GM19452 (cell line): ENCODE results near the gene TPCN2.

ENCODE experiments used
- ATAC-seq: cut with Tn5 transposase; IDR thresholded peaks from one replicate; pipeline ENCODE4 v1.9.1; 2021; ENCODE audit not compliant: unreplicated experiment

Gene TPCN2

GRCh38 chr11:69091638-69092165, 43.0 kb downstream of the TPCN2 start:
- ATAC-seq: no peak

DNA sequence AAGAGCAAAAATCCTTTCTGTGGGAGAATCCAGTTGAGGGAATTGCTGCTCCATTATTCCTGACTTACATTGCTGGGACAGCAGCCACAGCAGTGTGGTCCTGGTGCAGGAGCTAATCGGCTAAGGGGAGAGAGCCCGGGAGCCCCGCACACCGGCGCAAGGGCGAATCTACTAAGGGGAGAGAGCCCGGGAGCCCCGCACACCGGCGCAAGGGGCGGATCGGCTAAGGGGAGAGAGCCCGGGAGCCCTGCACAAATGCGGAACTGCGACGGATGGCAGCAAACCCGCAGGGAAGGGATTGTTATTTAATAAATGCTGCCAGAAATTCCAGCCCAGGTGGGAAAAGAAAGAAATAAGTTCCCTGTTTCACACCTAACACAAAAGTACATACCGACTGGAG, 43.5 kb downstream of the TPCN2 start:
- no peak for ATAC-seq

- no peak for ATAC-seq
Observed at GRCh38 chr11:69093106-69093505, 44.4 kb downstream of the TPCN2 start.

DNA sequence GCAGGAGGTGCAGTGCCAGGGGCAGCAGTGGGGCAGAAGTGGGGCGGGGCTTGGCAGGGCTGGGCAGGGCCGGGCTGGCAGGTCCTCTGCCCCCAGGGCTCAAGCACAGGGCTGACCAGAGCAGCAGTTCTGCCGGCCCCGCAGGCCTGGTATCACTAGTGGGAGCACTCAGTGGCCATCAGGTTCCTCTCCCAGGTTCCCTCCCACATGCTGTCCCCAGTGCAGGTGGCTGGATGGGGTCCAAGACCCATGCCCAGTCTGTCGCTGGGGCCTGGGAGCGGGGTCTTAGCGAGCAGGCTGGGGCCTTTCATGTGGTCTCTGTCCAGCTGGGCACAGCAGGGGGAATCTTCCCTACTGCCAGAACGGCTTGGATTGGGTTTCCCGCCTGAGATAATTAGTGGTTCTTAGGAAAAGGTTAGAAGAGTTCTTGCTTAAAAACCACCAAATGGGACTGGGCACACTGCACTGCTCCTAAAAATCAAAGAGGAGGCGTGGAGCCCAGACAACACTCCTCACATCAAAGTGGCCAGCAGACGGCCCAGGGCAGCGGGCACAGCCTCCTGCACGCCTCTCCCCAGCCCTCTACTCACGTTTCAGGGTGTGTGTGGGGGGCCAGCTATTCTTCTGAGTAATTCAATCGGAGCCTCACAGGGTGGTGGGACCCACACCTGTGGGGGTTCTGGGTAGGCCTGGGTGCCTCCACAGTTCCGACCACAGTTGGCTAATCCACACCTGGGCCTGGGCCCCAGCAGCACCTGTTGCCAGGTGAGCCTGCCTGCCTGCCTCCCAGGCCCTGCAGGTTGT, 45.6 kb downstream of the TPCN2 start:
- no peak for ATAC-seq

DNA sequence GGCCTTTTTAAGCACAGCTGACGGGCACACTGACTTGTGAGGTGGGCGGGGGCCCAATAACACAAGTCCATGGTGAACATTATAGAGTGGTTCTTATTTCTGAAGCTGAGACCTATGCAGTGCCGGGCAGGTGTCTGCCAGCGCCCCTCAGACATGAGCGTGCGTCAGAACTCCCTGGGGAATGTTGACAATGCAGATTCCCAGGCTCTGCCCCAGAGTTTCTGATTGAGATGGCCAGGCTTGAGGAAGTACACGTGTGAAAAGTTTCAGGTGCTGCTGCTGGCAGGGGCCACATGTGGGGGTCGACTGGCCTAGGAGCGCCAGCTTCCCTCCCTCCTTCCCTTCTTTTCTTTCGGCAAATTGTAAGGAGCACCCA, 46.2 kb downstream of the TPCN2 start:
- no peak for ATAC-seq

GRCh38 chr11:69095300-69095699, 46.6 kb downstream of the TPCN2 start:
- no peak for ATAC-seq

DNA sequence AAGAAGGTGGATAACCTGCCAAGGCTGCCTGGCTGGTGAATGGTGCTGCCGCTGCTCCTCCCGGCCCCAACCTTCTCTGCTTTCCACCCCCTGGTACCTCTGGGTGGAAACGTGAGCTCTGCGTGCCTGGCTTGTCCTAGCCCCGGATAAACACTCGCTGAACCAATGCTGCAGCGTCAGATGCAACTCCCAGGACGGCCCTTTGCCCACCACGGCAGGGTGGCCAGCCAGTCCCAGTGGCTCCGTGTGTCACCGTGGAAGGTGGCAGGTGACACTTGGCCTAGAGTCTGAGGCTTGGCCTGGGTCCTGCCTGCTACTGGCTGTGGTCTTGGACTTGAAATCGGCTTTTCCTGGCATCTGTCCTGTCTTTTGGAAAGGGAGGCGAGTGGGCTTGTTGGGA, 47.7 kb downstream of the TPCN2 start:
- ATAC-seq: no peak

GRCh38 chr11:69097263-69097662, 48.5 kb downstream of the TPCN2 start:
- ATAC-seq: no peak

DNA sequence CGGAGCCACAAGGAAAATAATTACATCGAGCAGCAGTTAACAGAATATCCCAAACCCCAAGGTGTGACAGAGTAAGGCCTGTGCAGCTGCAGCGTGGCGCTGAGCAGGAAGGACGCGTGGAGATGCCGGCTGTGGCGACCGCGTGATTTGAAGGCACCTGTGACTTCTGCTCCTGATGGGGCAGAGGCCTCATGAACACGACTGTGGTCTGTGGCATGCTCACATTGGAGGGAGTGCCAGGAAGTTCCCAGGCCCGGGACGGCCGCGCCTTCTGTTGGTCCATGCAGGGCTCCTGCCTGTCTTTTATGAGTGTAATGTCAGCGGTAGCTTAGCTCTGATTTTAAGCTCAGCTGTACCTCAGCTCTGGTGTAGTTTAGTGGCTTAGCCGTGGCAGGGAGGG, 50.4 kb downstream of the TPCN2 start:
- ATAC-seq: no peak

DNA sequence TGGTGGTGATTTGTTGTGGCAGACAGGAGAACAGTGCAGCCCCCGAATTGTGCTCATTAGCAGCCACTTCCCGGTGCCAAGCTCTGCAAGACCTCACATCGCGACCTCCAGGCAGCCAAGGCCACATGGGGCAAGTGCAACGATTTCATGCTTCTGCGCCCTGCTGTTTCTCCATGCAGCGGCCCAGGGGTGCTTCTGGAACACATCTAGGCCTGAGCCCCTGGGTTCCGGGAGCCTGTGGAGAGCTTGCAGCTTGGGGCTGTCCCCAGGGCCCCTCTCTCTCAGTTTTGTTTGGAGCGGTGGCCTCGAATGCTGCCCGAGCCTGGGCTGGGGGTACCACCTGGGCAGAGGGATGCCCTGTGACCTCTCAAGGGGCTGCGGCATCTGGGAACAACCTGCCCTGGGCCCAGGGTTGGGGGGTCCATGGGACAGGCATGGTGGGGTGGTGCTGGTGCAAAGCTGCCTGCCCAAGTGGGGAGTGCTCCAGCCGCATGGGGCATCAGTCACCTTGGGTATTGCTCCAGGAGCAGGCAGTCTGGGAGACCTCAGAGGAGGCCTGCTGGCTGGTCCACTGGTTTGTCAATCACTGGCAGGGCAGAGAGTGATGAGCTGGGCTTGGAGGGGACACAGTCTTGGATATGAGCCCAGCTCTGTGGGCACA, 51.9 kb downstream of the TPCN2 start:
- ATAC-seq: no peak

GRCh38 chr11:69101115-69101791, 52.5 kb downstream of the TPCN2 start:
- no peak for ATAC-seq

DNA sequence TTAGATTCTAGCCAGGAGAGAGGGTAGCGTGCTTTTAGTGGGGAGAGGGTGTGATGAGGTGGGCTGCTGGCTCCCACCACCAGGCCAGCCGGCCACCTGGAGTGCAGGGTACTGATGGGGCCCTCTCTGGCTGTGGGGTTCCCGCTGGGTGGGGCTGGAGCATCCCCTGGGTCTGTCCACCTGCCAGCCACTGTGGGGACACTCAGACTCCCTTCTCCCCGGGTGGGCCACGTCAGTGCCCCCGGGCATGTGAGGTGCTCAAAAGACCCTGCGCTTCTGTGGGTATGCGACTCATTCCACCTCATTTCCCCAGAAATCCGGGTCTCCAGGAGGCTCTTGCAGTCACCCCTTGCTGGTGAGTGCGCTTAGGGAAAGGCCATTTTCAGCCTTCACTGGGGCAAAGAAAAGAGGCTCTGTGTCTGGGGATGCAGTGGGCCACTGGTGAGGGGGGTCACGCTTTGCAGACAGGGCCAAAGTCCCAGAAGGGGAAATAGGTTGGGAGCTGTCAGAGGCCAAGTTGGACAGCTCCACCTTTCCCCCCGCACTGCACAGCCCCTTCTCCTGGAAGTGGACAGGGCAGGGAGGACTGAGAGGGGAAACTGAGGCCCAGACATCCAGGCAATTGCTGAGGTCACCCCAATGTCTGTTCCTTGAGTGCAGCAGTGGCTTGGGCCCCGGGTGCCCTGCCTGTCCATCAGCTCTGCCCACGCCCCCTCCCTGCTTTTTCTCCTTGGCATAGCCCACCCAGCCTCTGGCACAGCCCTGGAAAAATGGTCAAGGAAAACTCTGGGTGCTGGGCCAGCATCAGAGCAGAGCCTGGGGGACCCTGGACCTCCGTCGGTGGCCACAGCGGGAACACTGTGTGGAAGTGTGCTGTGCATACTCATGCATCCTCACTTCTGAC, 53.3 kb downstream of the TPCN2 start:
- no peak for ATAC-seq

DNA sequence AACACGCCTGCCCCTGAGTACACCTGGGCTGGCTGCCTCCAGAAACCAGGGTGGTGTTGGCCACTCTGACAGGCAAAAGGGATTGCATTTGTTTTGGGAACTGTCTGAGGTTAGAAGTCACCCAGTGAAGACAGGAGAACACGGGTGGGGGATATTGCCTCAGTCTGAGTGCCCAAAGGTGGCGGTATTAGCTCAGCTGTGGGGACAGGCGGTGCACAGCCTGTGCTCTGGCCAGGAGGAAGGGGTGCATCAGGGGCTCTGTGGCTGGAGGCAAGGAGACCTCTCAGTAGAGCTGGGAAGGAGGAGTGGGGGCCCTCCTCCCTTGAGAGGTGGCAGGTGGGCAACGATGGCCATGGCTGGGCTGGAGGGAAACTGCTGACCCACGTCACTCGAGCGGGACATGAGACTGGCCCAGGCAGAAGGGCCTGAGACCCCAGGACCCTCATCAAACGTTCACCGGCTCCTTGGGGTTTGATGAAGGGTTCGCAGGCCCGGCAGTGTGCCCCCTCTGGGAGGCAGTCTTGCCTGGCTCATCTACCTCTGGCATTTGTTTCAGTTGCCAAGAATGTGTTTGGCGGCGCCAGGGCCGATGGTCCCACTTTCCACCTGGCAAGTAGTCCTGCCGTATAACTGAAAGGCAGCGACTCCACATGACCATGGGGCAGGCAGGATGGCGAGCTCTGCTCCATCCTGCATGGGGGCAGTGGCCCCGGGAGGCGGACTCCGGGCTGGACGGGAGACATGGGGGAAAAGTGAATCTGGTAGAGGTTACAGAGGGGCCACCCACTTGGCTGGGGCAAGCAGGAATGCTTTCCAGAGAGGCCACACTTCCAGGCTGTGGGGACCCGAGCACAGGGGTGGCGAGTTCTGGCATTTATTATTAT, 54.2 kb downstream of the TPCN2 start:
- no peak for ATAC-seq

- ATAC-seq: no peak
Observed at GRCh38 chr11:69104212-69104855, 55.6 kb downstream of the TPCN2 start.

DNA sequence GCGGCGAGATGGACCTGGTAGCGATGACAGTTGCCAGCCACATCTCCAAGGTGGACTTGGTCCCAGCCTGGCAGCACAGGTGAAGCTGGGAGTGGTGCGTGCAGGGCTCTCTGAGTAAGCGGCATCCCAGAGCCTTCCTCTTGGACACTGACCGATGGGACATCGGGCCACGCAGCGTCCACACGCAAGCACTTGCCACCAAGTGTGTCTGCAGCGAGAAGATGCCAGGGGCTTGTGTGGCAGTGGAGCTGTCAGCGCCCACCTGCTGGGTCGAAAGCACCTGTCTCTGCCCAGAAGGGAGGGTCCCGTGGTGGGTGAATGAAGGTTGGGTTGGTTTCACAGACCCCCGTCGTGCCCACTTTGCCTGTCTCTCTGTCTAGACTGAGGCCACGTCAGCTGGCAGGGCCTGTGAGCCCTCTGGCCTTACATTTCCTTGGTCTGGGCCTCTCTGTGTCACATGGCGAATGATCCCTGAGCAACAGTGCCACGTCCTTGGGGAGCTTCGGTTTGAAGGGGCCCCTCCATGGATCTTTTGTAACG, 56.2 kb downstream of the TPCN2 start:
- ATAC-seq: no peak

GRCh38 chr11:69105461-69106030, 56.8 kb downstream of the TPCN2 start:
- no peak for ATAC-seq

GRCh38 chr11:69106031-69106811, 57.5 kb downstream of the TPCN2 start:
- no peak for ATAC-seq

GRCh38 chr11:69107413-69107812, 58.7 kb downstream of the TPCN2 start:
- no peak for ATAC-seq
